ENCODE data around the gene SYNE2.

The SYNE2 gene

GRCh38 chr14:64220466-64220865 lies 367.7 kb downstream of the SYNE2 start:
- DNase-seq = no peak

DNA sequence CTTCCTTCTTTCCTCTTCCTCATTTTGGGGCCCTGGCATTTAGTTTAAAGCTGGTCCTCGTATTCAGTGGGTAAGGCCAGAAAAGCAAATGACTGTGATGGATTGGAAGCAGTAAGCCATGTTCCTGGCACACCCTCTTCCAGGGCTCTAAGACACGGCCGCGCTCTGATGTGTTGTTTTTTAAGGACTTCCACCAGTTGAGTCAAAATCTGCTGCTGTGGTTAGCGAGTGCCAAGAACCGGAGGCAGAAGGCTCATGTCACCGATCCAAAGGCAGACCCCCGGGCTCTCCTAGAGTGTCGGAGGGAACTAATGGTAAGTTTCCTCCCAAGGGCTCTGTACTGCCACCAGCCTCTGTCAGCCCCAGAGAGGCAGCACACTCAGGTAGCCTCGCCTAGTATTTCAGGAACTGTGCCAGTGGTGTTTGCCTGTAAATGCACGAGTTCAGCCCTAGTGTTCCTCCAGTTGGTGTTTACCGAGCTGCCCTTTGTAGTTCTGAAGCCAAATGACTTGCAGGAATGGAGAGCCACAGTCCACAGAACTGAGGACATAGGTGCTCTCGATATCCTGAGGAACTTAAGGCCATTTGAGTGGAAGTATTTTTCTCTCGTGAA lies 368.7 kb downstream of the SYNE2 start:
- no peak for DNase-seq

- no peak for DNase-seq
Measured at GRCh38 chr14:64225151-64225757, 372.4 kb downstream of the SYNE2 start.

DNA sequence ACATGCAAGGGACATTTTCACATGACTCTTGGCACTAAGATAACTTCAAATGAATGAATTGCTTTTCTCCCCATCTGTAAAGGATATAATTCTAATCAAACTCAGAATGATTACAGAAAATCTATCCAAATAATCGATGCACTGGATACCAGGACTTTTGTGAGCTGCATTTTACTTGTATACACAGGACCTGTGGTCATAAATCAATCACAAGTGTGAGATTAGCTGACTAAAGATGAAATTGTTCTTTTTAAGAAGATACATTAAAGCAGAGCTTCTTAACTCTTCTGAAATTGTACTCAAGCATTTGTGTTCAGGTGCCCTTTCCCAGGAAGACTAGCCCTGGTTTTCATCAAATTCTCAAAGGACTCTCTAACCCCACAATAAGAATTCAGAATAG lies 375.1 kb downstream of the SYNE2 start:
- DNase-seq = no peak

DNA sequence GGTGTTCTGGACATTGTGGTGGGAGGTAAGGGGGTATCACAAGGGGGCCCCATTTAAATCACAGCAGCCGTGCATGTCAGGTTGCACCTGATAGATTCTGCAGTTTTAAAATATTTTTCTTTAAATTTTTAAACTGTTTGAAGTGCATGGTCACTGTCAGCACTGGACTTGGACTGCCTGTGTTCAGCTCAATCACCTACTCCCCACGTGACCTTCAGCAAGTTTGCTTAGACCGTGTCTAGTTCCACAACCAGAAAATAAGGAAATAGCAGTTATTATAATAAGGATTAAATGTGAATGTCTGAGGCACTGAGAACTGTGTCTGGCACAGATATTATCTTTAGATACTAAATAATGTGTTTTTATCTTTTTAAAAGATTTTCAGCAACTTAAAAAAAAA lies 376.7 kb downstream of the SYNE2 start:
- no peak for DNase-seq

GRCh38 chr14:64232095-64232838 lies 379.5 kb downstream of the SYNE2 start:
- DNase-seq = no peak

DNA sequence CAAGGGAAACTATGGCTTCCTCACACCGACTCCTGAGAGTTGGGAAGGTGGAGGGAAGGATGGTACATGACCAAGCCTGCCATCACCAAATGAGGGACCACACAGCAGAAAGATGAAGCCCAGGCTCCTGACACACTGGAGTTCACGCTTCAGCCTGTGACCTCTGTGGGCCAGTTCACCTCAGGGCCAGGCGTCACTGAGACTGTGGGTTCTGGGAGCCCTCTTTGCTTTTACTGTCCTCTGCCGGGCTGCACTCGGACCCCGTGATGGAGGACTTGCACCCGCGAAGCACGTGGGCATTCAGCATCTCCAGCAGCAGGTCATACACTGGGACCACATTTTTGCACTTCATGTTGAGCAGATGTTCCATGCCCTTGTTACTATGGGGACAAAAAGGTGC lies 380.1 kb downstream of the SYNE2 start:
- DNase-seq = no peak

DNA sequence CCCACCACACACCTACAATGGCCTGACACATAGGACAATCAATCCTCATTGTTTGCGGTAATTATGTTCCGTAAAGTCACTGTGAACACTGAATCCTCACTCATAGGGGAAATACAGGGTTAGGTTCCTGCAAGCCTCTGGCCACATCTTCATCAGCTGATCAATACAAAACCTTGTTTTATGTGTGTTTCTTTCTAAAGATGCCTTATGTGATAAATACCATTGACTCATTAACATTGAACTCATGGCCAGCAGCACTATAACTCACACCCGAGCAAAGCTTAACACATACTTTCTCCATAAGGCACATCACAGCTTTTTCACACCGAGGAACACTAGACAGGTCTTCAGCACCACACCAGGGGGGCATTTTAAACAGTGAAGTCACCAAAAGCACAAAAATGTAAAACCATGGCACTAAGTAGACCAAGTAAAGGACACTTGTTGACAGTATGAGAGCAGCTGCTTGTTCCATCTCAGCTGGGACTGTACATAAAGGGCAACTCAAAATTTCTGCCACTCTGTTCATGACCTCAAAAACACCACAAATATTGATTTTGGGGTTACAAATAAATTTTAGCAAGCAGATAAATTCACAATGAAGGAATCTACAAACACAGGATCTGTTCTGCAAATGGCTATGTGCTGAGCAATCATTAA lies 380.9 kb downstream of the SYNE2 start:
- DNase-seq = no peak

DNA sequence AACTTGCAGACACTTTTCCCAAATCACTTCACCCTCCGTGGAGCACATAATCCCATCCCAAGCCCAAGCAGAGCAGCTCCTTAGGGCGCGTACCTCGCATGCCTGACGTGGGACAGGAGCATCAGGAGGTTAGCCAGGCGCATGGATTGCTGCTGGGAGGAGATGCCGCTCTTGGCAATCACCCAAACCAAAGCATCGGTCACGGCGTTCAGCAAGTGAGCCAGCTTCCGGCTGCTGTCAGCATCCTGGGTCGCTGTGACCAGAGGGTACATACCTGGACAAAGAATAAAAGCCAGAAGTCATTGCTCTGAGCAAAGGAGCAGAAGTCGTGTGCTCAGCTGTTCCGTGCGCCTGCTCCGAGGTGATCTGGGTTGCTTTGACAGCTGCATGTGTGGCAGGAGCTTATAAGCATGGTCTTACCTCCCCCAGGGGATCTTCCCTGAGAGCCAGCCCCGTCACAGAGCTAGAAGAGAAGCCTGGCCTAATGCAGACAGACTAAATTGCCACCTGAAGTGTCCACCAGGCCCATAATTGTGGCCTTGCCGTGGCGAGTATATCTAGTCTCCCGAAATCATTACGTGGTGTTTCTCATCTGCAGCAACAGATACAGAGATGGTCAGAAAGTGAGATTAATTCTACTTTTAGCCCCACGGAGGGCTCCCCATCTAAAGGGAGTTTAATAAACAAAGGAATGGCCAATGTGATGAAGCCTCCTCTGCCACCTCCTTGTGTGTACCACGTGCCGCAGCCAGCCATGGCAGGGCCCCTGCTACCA lies 382.3 kb downstream of the SYNE2 start:
- DNase-seq = no peak

GRCh38 chr14:64235652-64236640 lies 383.1 kb downstream of the SYNE2 start:
- peak in 1 of 2 donors; percentile 63 for DNase-seq

DNA sequence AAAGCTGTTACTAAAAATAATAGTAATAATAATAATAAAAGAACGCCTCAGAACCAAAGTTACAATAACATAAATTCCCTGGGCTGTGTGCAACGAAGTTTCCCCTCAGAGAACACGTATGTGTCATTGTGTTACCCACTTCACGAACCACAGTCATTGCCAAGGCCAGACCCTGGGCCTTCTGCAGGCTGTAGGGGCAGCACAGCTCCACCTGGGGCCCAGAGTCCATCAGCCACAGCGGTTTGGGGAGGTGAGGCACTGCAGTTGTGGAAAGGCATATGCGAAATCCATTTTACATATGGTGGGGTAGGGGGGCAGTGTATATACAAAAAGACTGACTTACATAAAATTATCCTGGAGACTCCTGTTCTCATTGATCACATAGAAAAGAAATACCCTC lies 385.2 kb downstream of the SYNE2 start:
- DNase-seq = no peak

GRCh38 chr14:64238631-64239030 lies 385.8 kb downstream of the SYNE2 start:
- DNase-seq = no peak

DNA sequence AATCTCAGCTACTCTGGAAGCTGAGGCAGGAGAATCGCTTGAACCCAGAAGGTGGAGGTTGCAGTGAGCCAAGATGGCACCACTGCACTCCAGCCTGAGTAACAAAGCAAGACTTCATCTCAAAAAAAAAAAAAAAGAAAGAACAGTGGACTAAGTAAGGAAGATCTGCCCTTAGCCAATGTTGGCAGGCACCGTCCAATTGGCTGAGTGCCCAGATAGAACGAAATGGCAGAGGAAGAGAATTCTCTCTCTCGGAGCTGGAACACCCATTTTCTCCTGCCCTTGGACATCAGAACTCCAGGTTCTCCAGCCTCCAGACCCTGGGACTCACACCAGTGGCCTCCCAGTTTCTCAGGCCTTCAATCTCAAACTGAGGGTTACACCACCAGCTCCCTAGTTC lies 391.5 kb downstream of the SYNE2 start:
- no peak for DNase-seq

DNA sequence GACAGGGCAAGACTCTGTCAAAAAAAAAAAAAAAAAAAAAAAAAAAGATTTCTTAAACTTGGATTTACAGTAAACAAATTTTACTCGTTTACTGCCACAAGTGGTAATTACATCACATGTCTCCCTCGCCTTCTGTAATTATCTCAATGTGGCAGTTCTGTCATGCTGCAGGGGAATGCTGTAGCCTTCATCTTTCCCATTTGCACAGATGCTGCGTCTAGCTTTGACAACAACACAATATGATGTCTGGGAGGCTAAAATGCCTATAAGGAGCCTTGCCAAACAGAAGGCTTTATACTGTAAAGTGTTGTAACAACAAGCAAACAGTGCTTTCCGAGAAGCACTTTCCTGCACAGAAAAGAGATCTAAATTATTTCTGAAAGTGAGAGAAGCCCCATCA lies 392.7 kb downstream of the SYNE2 start:
- no peak for DNase-seq

DNA sequence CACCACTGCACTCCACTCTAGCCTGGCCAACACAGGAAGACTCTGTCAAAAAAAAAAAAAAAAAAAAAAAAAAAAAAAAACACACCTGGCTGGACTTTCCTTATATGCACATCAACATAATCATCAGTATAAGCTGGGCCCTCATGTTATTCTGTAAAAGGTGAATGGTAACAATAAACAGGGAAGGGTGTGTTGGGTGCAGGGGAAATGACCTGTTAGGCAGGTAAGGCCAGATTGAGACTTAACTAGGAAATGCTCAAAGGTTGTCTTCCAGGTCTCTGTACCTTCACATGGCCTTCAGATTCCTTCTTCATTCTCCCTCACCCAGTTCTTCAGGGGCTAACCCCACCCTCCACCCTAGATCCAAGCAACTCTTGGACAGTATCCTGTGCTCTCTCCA lies 393.9 kb downstream of the SYNE2 start:
- no peak for DNase-seq

GRCh38 chr14:64247195-64247594 lies 394.4 kb downstream of the SYNE2 start:
- DNase-seq = no peak

DNA sequence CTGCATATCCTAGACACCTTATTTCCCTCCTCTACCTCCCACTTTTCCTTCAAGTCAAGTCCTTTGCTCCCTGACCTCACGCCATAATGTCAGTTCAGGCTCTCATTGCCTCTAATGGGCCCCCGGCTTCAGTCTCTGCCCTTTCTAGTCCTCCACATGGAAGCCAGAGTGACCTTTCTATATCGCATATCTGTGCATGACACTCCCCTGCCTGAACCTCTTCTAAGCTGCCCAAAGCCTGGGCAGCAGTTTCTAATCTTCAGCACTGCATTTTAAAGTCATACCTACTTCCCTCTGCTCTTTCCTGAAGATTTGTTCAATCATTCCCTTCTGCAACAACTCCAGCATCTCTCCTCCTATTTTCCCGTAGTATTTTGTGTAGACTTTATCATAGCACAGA lies 395.9 kb downstream of the SYNE2 start:
- DNase-seq = no peak

GRCh38 chr14:64249363-64249762 lies 396.6 kb downstream of the SYNE2 start:
- DNase-seq = no peak

DNA sequence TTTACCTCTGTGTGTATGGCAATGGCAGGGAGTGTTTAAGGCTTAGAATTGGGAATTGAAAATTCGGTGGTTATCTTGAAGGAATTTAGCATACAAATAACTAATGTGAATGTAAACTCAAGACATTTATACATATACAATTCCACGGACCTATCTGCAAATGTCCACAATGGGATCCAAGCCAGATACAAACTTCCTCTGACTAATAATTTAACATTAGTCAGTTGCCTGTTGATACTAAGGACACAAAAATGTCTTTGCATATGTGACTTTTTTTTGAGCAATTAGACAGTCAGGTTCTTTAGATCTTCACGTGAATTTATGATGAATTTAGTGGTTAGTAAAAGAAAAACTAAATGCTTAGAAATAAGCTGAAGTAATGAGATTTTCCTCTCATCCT lies 400.9 kb downstream of the SYNE2 start:
- no peak for DNase-seq

- no peak for DNase-seq
Measured at GRCh38 chr14:64255756-64256155, 403.0 kb downstream of the SYNE2 start.

- DNase-seq = no peak
Measured at GRCh38 chr14:64260418-64260817, 407.6 kb downstream of the SYNE2 start.

- DNase-seq = no peak
Measured at GRCh38 chr14:64265222-64265621, 412.4 kb downstream of the SYNE2 start.

All from CD4-positive, alpha-beta T cell treated with Interferon alpha-2 for 1 hour (primary cell).